ENCODE measurements around the gene PTPN18. TPM values are rescaled to one million over a fixed set of nuclear protein-coding genes. Genes with fewer than 3 reads are reported as not detected.

Gene PTPN18
- total and polyA plus RNA-seq, 2 donors (not counting 3 experiments of a cell fraction or from before 2014, with no cell fraction given): 39.4 to 39.6 TPM

- Histone ChIP-seq H4K20me1 (replicated peaks; ENCODE audit: control insufficient read depth, extremely low read depth, insufficient read depth, low read length) (no peaks in the 10 kb centered on the region), H3K4me3 (replicated peaks in 1 of 3; ENCODE audit: insufficient read depth in 1 of 3, low read depth in 1 of 3, low read length in 3 of 3) (no peak overlapping the region), H2AFZ (ENCODE audit: low read depth, low read length) (no peak overlapping the region), H3K9me1 (replicated peaks; ENCODE audit: control insufficient read depth, extremely low read depth, insufficient read depth, low read length) (no peaks in the 10 kb centered on the region), H3K9me3 (replicated peaks; ENCODE audit: control insufficient read depth, insufficient read depth, low read length) (no peaks in the 10 kb centered on the region), H3K4me1 (ENCODE audit: control insufficient read depth, extremely low read depth, insufficient read depth, low read length) (no peaks in the 10 kb centered on the region), H3K4me2 (ENCODE audit: insufficient read depth, low read length) (no peak overlapping the region), H3K36me3 (ENCODE audit: control insufficient read depth in 2 of 2, extremely low read depth in 1 of 2, insufficient read depth in 2 of 2, low read length in 2 of 2) (no peaks in the 10 kb centered on the region), H3K9ac (replicated peaks; ENCODE audit: extremely low read depth, insufficient read depth, low read length) (no peak overlapping the region), H3K79me2 (ENCODE audit: control insufficient read depth, insufficient read depth, low read length) (no peaks in the 10 kb centered on the region), H3K27me3 (ENCODE audit: control insufficient read depth in 2 of 2, insufficient read depth in 2 of 2, low read length in 2 of 2) (no peaks in the 10 kb centered on the region), H3K27ac (ENCODE audit: insufficient read depth, low read depth, low read length) (no peak overlapping the region)
- dilution Hi-C loops (cut with MboI; ENCODE audit: extremely low pct_ligation_motif_present, low sequenced_read_pairs) (no loop called here), intact Hi-C loops (cut with micrococcal nuclease) (no loop called here)
- no peak for FAIRE-seq
- CTCF ChIA-PET: interaction anchor here (0.6 kb wide), 1 partner anchor 8 kb away, joined by 3 read pairs; no protein-coding TSS in a partner anchor
- no TSS peak for BruUV-seq (replicated peaks)
- POLR2A ChIA-PET: no interaction called here
- DNase-seq (ENCODE audit: low read depth, low spot score): no peak
- no peak for TF ChIP-seq MAX (IDR thresholded peaks at IDR 0.05; ENCODE audit: insufficient read depth, insufficient read length)
- TF ChIP-seq MYC (IDR thresholded peaks at IDR 0.05; ENCODE audit: low read depth, low read length): no peak
- TF ChIP-seq GATA2 (IDR thresholded peaks at IDR 0.05; ENCODE audit: insufficient read depth, insufficient read length, low read depth, low read length): no peak
- TF ChIP-seq POLR2AphosphoS5 (IDR thresholded peaks at IDR 0.05; ENCODE audit: insufficient read depth, low read depth, low read length): no peak
- no peak for TF ChIP-seq JUN (IDR thresholded peaks at IDR 0.05; ENCODE audit: borderline replicate concordance, insufficient read depth, insufficient read length, low read depth)
- no peak for TF ChIP-seq CTCF (IDR thresholded peaks at IDR 0.05; ENCODE audit: extremely low read depth in 1 of 2, insufficient read depth in 1 of 2, low read depth in 1 of 2, low read length in 2 of 2)
- TF ChIP-seq POLR2A (IDR thresholded peaks at IDR 0.05; ENCODE audit: low read depth, low read length): no peak
- no peak for TF ChIP-seq FOS (IDR thresholded peaks at IDR 0.05; ENCODE audit: borderline replicate concordance, insufficient read depth, low read length)
- TF ChIP-seq EZH2 (IDR thresholded peaks at IDR 0.05; ENCODE audit: borderline replicate concordance, low read depth, low read length, severe bottlenecking): no peak
Observed at GRCh38 chr2:130380096-130380934, 24.5 kb downstream of the PTPN18 start.
